Keratinocyte (primary cell): ENCODE measurements around the gene RETREG2. TPM values are rescaled to one million over a fixed set of nuclear protein-coding genes. Genes with fewer than 3 reads are reported as not detected.

ENCODE experiments used
- DNase-seq: peaks from one replicate; pipeline ENCODE4 v3.0.0-alpha.2; 2011; ENCODE audit warnings: low read depth, missing footprints, low spot score
- FAIRE-seq: peaks from 2 replicates; lab custom pipeline; 2011; peaks lifted over from hg19 to GRCh38; lab: Jason Lieb, UNC
- H2AFZ ChIP-seq: 2 replicates; pipeline ENCODE4 v1.6.0; 2012; ENCODE audit warnings: low read length, control low read depth, inconsistent platforms; ENCODE audit not compliant: control insufficient read depth
- H3K27ac ChIP-seq: 2 replicates; pipeline ENCODE4 v1.5.1; 2011; ENCODE audit warnings: low read length; ENCODE audit not compliant: control insufficient read depth, insufficient read depth
- H3K27me3 ChIP-seq: 3 replicates; pipeline ENCODE4 v1.6.0; 2011; ENCODE audit warnings: low read length; ENCODE audit not compliant: control insufficient read depth, insufficient read depth; ENCODE audit errors: extremely low read depth
- H3K36me3 ChIP-seq, 2 experiments: 2 replicates in 1 of 2; 3 replicates in 1 of 2; pipeline ENCODE4 v1.5.1; 2011; ENCODE audit warnings: low read length in 2 of 2, mild to moderate bottlenecking in 1 of 2; ENCODE audit not compliant: control insufficient read depth in 2 of 2, insufficient read depth in 2 of 2; ENCODE audit errors: extremely low read depth in 1 of 2
- H3K4me1 ChIP-seq: 3 replicates; pipeline ENCODE4 v1.5.1; 2011; ENCODE audit warnings: low read length; ENCODE audit not compliant: control insufficient read depth, insufficient read depth; ENCODE audit errors: extremely low read depth
- H3K4me2 ChIP-seq: 3 replicates; pipeline ENCODE4 v1.6.0; 2011; ENCODE audit warnings: low read depth, low read length; ENCODE audit not compliant: control insufficient read depth, insufficient read depth; ENCODE audit errors: extremely low read depth
- H3K4me3 ChIP-seq, 3 experiments: fragments of 200-600 bp in 1 of 3; sonication (generic) in 1 of 3; 2 replicates in 2 of 3; 3 replicates in 1 of 3; pipeline ENCODE4 v1.5.1; 2011 to 2016; ENCODE audit warnings: low read length in 3 of 3, mild to moderate bottlenecking in 3 of 3, control low read depth in 2 of 3, inconsistent platforms in 1 of 3, low read depth in 1 of 3, mixed read lengths in 1 of 3, mixed run types in 1 of 3, moderate library complexity in 1 of 3; ENCODE audit not compliant: control insufficient read depth in 2 of 3, insufficient read depth in 2 of 3; ENCODE audit errors: extremely low read depth in 1 of 3
- H3K79me2 ChIP-seq: 2 replicates; pipeline ENCODE4 v1.6.0; 2012; ENCODE audit warnings: low read length; ENCODE audit not compliant: control insufficient read depth, insufficient read depth
- H3K9ac ChIP-seq: 3 replicates; pipeline ENCODE4 v1.6.0; 2011; ENCODE audit warnings: low read length; ENCODE audit not compliant: control insufficient read depth, insufficient read depth; ENCODE audit errors: extremely low read depth
- H3K9me1 ChIP-seq: 3 replicates; pipeline ENCODE4 v1.6.0; 2011; ENCODE audit warnings: low read length; ENCODE audit not compliant: control insufficient read depth, insufficient read depth; ENCODE audit errors: extremely low read depth
- H3K9me3 ChIP-seq: 2 replicates; pipeline ENCODE4 v1.5.1; 2012; ENCODE audit warnings: low read depth, low read length; ENCODE audit not compliant: control insufficient read depth
- H4K20me1 ChIP-seq: 3 replicates; pipeline ENCODE4 v1.6.0; 2011; ENCODE audit warnings: low read length; ENCODE audit not compliant: control insufficient read depth, insufficient read depth; ENCODE audit errors: extremely low read depth
- EZH2 ChIP-seq: IDR thresholded peaks from one replicate; pipeline ENCODE4 v1.6.1; 2012; ENCODE audit warnings: inconsistent platforms, mild to moderate bottlenecking, low read length, moderate library complexity
- dilution Hi-C: fragments of 300-500 bp; cut with MboI; formaldehyde crosslinking; loops from one replicate; pipeline ENCODE4 v1.7.0; 2020; ENCODE audit warnings: low sequenced_read_pairs; ENCODE audit not compliant: extremely low pct_ligation_motif_present
- polyA plus RNA-seq, 5 experiments: library from polyadenylated mRNA; depleted of rRNA in 3 of 5; stranded (reverse) in 3 of 5; stranded (forward) in 1 of 5; unstranded in 1 of 5; fragments of >200 nt; gene quantifications; 1 replicate in 1 of 5; 2 replicates in 3 of 5; 3 replicates in 1 of 5; pipeline versions ENCODE4 v1.2.1 to v1.2.3, GENCODE V29; 2011 to 2012; ENCODE audit warnings: missing spikeins in 2 of 5, low read depth in 1 of 5, low replicate concordance in 1 of 5
- TF ChIP-seq, protein P1 (sequence below), 3 experiments: IDR thresholded peaks in 1 of 3; conservative IDR thresholded peaks in 1 of 3; optimal IDR thresholded peaks in 1 of 3; 2 replicates in 2 of 3; 3 replicates in 1 of 3; pipeline versions ENCODE3 to v1.5.1; 2011; ENCODE audit warnings: low read length in 3 of 3, mild to moderate bottlenecking in 3 of 3, moderate library complexity in 2 of 3, control low read depth in 1 of 3, inconsistent platforms in 1 of 3; ENCODE audit not compliant: insufficient read depth in 2 of 3; ENCODE audit errors: extremely low read depth in 1 of 3

RETREG2 gene
- polyA plus RNA-seq, 1 donor (not counting 4 experiments of a cell fraction or from before 2014, with no cell fraction given) = 45.8 TPM

DNA sequence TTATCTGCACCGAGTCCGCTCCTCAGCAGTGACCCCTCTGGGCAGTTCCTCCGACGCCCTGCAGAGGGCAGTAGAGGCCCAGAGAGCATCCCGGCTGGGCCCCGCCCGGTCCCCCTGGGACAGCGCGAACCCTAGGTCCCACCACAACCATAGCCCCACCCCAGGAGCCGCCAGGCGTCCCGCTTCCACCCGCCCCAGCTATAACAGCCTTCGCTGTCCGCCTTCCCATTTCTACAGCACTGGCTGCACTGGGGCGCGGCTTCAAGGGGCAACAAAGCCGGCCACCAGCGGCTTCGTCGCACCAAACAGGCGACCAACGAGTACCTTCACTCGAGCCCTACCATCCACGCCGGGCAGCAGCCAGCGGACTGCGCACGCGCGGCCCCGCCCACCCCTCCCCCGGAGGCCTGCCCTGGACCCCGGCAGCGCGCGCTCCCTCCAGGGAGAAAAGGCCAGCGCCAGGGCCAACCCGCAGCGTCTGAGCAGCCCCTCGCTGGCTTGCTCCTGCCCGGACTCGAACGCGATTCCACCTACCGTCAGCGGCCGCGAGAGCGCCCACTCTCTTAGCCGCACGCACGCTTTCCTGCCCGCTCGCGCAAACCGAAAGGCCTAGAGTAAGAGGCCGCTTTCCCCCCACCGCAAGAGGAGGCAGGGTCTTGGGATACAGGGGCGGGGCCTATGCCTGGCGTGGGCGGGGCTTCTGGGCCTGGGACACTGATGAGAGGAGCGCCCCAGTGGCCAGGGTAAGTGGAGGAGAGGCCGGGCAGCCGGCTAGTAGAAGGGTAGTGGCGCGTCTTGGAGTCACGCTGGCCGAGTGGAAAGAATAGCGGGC is 17.7 kb upstream of the RETREG2 start, which contains the start of gene NHEJ1:
NHEJ1 (minus strand) TSS at position 630 of the 832 bp plus-strand sequence. CDS start 2,453 bp downstream, outside the sequence.
- H3K27me3 ChIP-seq = no peaks in the 10 kb centered on the region
- H3K4me1 ChIP-seq = peaks cover 8% of the 10 kb centered on the region
- DNase-seq (peak; percentile 70), FAIRE-seq (no peak)
- peaks cover 3% of the 10 kb centered on the region in 2 experiments for H3K36me3 ChIP-seq
- peak within 1 kb of the TSS; percentile 66 for H3K27ac ChIP-seq
- no peaks in the 10 kb centered on the region for H3K9me3 ChIP-seq
- no peaks in the 10 kb centered on the region for H3K9me1 ChIP-seq
- peak within 1 kb of the TSS; percentile 95 for H2AFZ ChIP-seq
- H3K4me3 ChIP-seq = peak within 1 kb of the TSS; percentile 56 to 75 (median 74)
- peak within 1 kb of the TSS; percentile 82 for H3K9ac ChIP-seq
- no peaks in the 10 kb centered on the region for H4K20me1 ChIP-seq
- dilution Hi-C loops = no loop called here
- H3K4me2 ChIP-seq = peak within 1 kb of the TSS; percentile 95
- H3K79me2 ChIP-seq = no peaks in the 10 kb centered on the region
- TF ChIP-seq, protein P1, sequence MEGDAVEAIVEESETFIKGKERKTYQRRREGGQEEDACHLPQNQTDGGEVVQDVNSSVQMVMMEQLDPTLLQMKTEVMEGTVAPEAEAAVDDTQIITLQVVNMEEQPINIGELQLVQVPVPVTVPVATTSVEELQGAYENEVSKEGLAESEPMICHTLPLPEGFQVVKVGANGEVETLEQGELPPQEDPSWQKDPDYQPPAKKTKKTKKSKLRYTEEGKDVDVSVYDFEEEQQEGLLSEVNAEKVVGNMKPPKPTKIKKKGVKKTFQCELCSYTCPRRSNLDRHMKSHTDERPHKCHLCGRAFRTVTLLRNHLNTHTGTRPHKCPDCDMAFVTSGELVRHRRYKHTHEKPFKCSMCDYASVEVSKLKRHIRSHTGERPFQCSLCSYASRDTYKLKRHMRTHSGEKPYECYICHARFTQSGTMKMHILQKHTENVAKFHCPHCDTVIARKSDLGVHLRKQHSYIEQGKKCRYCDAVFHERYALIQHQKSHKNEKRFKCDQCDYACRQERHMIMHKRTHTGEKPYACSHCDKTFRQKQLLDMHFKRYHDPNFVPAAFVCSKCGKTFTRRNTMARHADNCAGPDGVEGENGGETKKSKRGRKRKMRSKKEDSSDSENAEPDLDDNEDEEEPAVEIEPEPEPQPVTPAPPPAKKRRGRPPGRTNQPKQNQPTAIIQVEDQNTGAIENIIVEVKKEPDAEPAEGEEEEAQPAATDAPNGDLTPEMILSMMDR (optimal IDR thresholded peaks at IDR 0.05 in 1 of 3, IDR thresholded peaks at IDR 0.05 in 1 of 3, conservative IDR thresholded peaks at IDR 0.05 in 1 of 3; ENCODE audit: extremely low read depth in 1 of 3, insufficient read depth in 2 of 3, low read length in 3 of 3) = peak; percentile 85 to 99 (median 90)
- TF ChIP-seq EZH2 = no peak

DNA sequence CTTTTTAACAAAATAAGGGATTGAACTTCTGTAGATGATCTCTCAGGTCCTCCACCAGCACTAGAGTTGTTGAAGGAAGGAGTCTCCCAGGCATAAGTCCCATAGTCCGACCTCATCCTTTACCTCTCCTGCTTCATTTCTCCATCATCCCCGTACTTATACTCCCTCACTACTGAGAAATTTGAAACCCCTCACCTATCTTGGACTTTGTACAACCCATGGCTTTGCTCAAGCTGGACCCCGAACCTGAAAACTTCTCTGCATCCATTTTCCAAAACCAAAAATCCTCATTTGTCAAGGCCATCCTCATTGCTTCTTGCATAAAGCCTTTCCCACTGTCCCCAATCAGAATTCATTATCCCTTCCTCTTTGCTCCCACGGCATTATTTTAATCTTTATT is 17.0 kb upstream of the RETREG2 start:
- Histone ChIP-seq H3K9ac (peak overlapping the region; percentile 82), H3K4me1 (peaks cover 8% of the 10 kb centered on the region), H4K20me1 (no peaks in the 10 kb centered on the region), H2AFZ (peak overlapping the region; percentile 46), H3K36me3 (peaks cover 3 to 4% of the 10 kb centered on the region in 2 experiments), H3K27me3 (no peaks in the 10 kb centered on the region), H3K9me1 (no peaks in the 10 kb centered on the region), H3K9me3 (no peaks in the 10 kb centered on the region), H3K4me2 (peak overlapping the region; percentile 95), H3K27ac (no peak overlapping the region), H3K79me2 (no peaks in the 10 kb centered on the region), H3K4me3 (peak overlapping the region; percentile 56 to 75 (median 74))
- dilution Hi-C loops = no loop called here
- FAIRE-seq = no peak
- no peak for TF ChIP-seq EZH2
- TF ChIP-seq, protein P1 (optimal IDR thresholded peaks at IDR 0.05 in 1 of 3, IDR thresholded peaks at IDR 0.05 in 1 of 3, conservative IDR thresholded peaks at IDR 0.05 in 1 of 3; ENCODE audit: extremely low read depth in 1 of 3, insufficient read depth in 2 of 3, low read length in 3 of 3) = no peak
- DNase-seq = no peak
